Bronchial epithelial cell (primary cell): ENCODE data around the gene ZNF652. TPM values are rescaled to one million over a fixed set of nuclear protein-coding genes. Genes with fewer than 3 reads are reported as not detected.

Experiments
- DNase-seq: peaks from one replicate; pipeline ENCODE4 v3.0.0-alpha.2; 2010; ENCODE audit warnings: low read depth
- FAIRE-seq: peaks from 2 replicates; lab custom pipeline; 2011; peaks lifted over from hg19 to GRCh38; lab: Jason Lieb, UNC
- H3K27me3 ChIP-seq: 2 replicates; pipeline ENCODE4 v1.5.1; 2011; ENCODE audit warnings: low read length; ENCODE audit not compliant: control insufficient read depth, insufficient read depth
- H3K36me3 ChIP-seq: 2 replicates; pipeline ENCODE4 v1.5.1; 2011; ENCODE audit warnings: low read length; ENCODE audit not compliant: control insufficient read depth, insufficient read depth
- H3K4me3 ChIP-seq: 2 replicates; pipeline ENCODE4 v1.5.1; 2011; ENCODE audit warnings: mild to moderate bottlenecking, low read depth, low read length, control low read depth
- total RNA-seq: library from RNA; depleted of rRNA; stranded (reverse); fragments of >200 nt; gene quantifications from 2 replicates; pipeline ENCODE4 v1.2.1, GENCODE V29; 2014
- TF ChIP-seq, protein P1 (sequence below): IDR thresholded peaks from 2 replicates; pipeline ENCODE4 v1.5.1; 2011; ENCODE audit warnings: mild to moderate bottlenecking, moderate library complexity, low read length, control low read depth, inconsistent platforms; ENCODE audit not compliant: insufficient read depth, severe bottlenecking

Gene ZNF652
- total RNA-seq, 1 donor from 2014 or later = 5.3 TPM

- TF ChIP-seq, protein P1, sequence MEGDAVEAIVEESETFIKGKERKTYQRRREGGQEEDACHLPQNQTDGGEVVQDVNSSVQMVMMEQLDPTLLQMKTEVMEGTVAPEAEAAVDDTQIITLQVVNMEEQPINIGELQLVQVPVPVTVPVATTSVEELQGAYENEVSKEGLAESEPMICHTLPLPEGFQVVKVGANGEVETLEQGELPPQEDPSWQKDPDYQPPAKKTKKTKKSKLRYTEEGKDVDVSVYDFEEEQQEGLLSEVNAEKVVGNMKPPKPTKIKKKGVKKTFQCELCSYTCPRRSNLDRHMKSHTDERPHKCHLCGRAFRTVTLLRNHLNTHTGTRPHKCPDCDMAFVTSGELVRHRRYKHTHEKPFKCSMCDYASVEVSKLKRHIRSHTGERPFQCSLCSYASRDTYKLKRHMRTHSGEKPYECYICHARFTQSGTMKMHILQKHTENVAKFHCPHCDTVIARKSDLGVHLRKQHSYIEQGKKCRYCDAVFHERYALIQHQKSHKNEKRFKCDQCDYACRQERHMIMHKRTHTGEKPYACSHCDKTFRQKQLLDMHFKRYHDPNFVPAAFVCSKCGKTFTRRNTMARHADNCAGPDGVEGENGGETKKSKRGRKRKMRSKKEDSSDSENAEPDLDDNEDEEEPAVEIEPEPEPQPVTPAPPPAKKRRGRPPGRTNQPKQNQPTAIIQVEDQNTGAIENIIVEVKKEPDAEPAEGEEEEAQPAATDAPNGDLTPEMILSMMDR = no peak
Observed at GRCh38 chr17:49383060-49383459, 21.0 kb upstream of the ZNF652 start.

DNA sequence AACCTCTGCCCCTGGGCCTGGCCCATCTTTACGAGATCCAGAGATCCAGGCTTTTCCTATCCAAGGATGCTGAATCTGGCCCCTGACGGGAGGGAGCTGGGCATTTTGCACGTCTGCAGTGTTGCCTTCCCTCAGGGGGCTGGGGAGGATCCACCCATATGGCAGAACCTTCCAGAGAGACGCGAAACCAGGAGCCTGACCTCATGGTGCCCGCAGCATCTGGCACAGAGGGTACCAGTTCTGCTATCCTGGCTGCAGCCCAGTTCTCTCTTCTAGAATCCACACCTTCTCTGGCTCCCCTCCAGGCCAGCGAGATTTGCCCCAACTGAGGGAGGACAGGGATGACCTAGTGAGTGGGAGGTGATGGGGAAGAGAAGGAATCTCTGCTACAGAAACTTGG is 20.5 kb upstream of the ZNF652 start:
- DNase-seq = no peak
- no peak for FAIRE-seq
- no peak overlapping the region for H3K4me3 ChIP-seq
- TF ChIP-seq, protein P1 = no peak
- peaks cover 1% of the 10 kb centered on the region for H3K27me3 ChIP-seq
- H3K36me3 ChIP-seq = no peaks in the 10 kb centered on the region

More at GRCh38 chr17:49383060-49383459, 21.0 kb upstream of the ZNF652 start:
- Histone ChIP-seq H3K27me3 (peaks cover 1% of the 10 kb centered on the region), H3K4me3 (no peak overlapping the region), H3K36me3 (no peaks in the 10 kb centered on the region)
- DNase-seq (no peak), FAIRE-seq (no peak)

- no peak for DNase-seq
- peaks cover 1% of the 10 kb centered on the region for H3K27me3 ChIP-seq
- H3K4me3 ChIP-seq = no peak overlapping the region
- no peaks in the 10 kb centered on the region for H3K36me3 ChIP-seq
- FAIRE-seq = no peak
- TF ChIP-seq, protein P1 = no peak
Observed at GRCh38 chr17:49381793-49382192, 19.7 kb upstream of the ZNF652 start.

- TF ChIP-seq, protein P1 = no peak
- Histone ChIP-seq H3K27me3 (peaks cover 1% of the 10 kb centered on the region), H3K36me3 (no peaks in the 10 kb centered on the region), H3K4me3 (no peak overlapping the region)
- FAIRE-seq (no peak), DNase-seq (no peak)
Observed at GRCh38 chr17:49381033-49381432, 19.0 kb upstream of the ZNF652 start.

DNA sequence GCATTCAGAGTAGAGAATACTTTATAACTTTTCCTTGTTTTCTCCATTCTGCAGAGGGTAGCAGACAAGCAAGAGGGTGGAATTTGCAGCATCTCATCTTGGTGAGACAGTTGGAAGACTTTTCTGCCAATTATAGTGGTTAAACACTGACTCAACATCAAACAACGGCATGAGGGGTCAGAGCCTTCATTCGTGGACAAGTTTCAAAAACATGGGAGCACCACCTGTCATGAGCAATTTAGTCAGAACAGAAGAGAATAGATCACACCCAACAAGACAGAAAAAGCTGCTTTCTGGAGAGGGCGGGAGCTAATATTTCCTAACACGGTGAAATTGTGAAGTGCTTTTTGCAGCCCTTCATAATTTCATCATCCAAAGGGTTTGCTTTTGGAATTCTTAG is 17.9 kb upstream of the ZNF652 start:
- FAIRE-seq (no peak), DNase-seq (no peak)
- H3K4me3 ChIP-seq = no peak overlapping the region
- TF ChIP-seq, protein P1 = no peak
- H3K27me3 ChIP-seq = peaks cover 1% of the 10 kb centered on the region
- no peaks in the 10 kb centered on the region for H3K36me3 ChIP-seq

DNA sequence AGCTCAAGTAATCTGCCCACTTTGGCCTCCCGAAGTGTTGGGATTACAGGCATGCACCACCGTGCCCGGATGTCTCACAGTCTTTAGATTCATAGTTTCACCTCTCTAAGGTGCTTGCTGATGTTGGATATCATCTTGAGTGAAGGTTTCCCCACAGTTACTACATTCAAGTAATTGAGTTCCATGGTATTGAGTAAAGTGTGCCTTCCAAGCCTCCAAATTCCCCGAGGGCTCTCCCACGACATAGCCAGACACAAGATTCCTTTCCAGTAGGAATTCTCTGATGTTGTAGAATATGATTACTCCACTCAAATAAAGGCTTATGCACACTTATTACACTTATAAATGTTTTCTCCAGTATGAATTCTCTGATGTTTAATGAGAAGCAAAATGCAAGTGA is 16.3 kb upstream of the ZNF652 start:
- Histone ChIP-seq H3K27me3 (peaks cover 1% of the 10 kb centered on the region), H3K4me3 (no peak overlapping the region), H3K36me3 (no peaks in the 10 kb centered on the region)
- no peak for FAIRE-seq
- TF ChIP-seq, protein P1 = no peak
- DNase-seq = no peak
